ENCODE results near the gene COL15A1.
"Not testable (repeated sequence)": the region's sequence is repeated elsewhere in the genome, so short reads cannot be mapped to it uniquely, and the experiment has no call there.

The COL15A1 gene

DNA sequence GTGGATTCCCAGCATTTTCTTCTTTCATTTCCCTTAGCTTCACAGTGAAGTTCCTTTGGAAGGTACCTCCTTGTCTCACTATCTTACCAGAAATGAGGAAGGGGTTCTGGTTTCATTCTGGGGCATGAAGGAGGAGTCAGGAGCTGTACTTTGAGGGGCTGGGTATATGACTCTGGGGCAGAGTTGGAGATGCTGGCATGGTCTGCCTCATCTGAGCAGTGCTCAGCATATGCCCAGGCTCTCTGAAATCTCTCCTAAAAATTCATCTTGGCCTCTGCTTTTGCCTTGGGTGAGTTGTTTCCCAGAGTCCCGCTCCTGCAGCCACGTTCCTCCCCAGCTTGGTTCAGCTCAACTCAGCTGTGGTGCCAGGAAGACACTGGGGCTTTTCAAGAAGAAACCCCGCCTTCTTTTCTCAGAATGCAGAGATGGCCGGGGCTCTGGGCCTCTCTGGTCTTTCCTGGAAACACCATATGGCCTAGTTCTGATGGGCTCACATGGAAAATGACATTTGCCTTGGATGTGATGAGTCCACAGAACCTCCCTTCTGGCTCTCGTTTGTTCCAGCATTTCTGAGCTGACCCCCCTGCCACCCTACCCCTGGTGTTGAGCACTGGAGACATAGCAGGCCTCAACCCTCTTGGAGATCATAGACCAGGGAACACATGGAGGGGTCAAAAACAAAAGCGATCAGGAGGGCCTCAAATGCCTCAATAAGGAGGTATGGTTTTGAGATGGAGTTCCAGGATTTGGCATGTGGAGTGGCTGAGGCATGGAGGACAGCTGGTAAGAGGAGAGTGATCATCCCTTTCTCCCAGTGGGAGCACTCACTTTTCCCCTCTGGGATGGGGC lies 149.2 kb downstream of the COL15A1 start:
- no peak for DNase-seq

DNA sequence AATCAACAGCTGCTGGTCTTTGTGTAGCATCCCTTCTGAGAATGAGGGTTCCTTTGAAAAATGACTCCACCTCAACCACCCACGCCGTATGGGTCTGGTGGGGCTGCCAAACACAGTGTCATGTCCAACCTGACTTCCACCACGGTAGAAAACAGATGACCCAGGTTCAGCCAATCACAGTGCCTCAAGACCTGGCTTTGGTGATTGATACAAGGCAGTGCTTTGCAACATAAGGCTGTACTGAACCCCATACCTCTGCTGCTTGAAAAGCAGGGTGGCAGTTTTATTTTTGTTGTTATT lies 149.7 kb downstream of the COL15A1 start:
- DNase-seq, result no peak

DNA sequence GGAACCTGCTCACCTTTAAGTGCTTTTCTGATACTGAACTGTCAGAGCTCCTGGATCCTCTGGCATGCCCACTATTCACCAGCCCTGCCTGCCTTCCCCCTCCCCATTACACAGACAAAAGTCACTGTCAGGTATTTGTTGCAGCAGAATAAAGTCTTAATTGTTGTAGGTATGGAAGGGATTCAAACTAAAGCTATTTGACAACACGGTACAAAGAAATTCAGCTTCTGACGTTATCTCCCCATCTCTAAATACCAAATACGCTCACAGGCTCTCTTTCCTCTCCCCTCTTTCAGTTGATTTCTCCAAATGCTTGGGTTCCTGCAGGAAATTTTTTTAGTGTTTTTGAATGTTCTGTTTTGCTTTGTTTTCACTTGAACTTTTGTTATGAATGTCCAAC lies 151.9 kb downstream of the COL15A1 start:
- no peak for DNase-seq

DNA sequence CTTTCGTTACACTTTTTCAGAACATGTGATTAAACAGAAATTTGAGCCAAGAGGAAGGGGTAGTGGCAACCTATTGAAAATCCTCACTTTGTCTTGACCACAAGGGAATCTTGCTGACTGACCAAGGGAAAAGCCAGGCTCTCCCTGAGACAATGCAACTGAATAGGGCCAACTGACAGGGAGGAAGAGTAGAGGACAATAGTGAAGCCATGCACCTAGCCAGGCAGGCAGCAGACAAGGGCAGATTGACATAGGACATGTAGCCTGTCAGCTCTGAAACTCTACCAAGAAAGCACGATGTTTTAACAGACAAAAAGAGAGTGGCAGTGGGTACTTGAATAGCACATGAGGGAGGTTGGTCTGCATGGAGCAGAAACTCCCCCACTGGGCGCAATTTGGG lies 152.7 kb downstream of the COL15A1 start:
- DNase-seq, result no peak

DNA sequence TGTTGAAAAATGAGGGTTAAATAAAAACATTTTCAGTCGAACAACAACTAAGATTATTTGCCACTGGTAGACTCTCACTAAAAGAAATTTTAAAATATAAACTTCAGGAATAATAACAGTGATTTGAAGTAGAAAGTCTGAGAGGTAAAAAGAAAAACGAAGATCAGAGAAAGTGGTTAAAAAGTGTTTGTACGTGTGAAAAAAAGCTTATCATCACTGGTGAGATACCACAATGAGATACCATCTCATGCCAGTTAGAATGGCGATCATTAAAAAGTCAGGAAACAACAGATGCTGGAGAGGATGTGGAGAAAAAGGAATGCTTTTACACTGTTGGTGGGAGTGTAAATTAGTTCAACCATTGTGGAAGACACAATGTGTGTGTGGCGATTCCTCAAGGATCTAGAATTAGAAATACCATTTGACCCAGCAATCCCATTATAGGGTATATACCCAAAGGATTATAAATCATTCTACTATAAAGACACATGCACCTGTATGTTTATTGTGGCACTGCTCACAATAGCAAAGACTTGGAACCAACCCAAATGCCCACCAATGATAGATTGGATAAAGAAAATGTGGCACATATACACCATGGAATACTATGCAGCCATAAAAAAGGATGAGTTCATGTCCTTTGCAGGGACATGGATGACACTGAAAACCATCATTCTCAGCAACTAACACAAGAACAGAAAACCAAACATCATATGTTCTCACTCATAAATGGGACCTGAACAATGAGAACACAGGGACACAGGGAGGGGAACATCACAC lies 156.3 kb downstream of the COL15A1 start:
- not testable (repeated sequence) for DNase-seq

DNA sequence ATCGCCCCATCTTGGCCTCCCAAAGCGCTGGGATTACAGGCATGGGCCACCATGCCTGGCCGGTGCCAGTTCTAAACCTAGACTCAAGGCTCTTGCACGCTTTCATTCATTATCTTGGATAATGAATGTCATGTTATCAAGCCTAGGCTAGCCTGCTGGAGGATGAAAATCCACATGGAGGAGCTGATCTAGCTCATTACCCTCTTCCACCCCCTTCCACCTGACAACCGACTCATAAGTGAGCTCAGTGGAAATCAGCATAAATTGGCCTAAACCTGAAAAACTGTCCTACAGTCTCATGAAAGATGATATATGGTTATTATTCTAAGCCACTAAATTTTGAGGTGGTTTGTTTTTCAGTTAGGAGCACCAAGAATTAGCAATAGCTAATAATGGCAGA lies 157.6 kb downstream of the COL15A1 start:
- DNase-seq, result no peak

DNA sequence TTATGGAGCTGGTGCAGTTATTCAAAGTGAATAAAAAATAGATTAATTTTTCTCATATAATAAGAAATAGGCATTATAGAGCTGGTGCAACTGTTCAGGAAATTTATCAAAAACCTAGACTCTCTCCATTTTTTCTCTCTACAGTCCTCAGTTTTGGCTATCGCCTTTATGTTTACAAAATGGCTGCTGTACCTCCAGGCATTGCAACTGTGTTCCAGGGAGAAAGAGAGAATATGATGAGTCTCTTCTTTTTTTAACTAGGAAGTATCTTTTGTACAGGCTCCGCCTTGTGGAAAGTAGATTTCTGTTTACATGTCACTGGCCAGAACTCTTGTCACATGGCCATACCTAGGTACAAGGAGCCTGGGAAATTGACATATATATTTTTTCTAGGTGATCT lies 158.1 kb downstream of the COL15A1 start:
- DNase-seq, result no peak

DNA sequence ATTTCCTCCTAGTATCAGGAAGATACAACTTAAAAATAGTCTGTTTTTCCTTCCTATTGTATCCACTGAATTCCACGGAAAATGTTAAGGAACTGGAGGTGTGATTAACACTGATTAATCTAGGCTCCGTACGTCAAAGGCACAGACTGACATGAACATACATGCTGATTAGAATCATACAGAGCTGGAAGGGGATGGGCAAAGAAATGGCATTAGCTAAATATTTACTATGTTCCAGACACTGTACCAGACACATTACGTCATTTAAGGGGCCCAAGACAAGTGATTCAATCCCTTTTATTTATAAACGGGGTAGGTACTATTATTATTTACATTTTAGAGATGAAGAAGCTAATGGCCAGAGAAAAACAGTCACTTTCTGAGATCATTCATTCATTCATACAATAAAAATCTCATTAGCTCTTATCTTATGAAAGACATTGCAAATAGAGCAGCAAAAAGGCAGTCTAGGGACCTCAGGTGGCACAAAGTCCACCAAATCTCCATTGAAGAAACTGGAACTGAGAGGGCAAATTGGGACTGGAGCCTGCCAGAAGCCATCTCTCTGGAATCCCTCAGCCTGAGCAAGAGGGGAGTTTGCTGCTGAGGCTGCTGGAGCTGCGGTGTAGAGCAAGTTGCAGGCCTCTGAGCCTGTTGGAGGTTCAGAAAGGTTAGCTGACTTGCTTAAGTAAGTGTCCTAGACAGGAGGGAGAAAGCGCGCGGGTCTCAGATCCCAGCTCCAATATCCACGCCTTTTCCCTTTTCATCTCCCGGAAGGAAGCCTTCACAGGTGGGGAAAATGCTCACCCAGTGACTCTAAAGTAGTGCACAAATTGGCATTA lies 159.6 kb downstream of the COL15A1 start:
- no peak for DNase-seq

DNA sequence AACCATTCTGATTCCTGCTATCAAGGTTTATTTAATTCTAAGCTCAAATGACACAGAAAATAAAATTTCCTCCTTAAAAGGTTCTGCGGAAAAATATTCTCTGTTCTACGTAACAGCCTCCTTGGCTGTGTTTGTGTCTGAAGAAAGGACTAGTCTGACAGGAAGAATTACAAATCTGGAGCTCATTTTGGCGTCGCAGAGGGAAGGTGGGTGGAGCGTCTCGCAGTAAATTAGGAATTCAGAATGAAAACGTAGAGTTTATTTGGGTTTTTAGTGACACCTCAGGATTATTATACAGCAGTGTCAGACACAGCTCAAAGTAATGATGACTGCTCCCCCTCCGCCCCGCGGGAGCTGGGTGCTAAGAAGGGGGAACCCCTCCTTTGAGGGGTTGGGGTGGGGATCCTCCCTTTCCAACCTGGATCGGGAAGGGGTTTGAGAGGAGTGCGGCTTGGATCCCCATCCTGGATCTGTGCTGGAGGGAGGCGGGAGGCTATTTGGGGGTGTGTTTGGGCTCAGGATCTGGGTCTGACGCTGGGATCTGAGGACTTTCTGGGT lies 160.3 kb downstream of the COL15A1 start:
- DNase-seq, result no peak

DNA sequence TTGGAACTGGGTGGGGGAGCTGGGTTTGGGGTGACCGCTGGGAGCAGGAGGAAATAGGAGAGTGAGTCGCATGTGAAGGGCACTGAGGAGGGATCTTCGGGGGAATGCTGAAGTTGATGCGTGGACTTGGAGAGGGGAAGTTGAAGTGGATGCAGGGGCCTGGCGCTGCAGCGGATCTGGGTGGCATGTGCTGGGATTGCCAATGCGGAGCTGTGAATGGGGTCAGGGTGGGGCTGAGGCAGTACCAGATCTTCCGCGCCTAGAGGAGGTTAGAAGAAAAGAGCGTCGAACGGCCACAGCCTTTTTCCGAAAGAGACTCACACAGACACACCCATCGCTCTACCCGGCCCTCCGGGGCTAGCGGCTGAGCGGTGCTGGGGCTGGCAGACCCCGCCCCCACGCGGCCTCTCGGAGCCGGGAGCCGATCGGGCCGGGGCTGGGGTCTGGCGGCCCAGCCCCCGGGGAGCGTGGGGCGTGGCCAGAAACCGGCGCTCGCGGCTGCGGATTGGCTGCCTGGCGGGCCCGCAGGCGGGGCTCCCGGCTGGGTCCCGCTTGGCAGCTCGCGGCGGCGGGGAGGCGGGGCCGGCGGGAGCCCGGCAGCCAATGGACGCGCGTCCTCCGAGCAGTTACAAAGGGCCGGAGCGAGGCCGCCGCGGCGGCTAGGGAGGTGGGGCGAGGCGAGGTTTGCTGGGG lies 160.9 kb downstream of the COL15A1 start, which contains the start of gene TGFBR1:
TSS of gene TGFBR1 (plus strand) at position 655 of the 693 bp plus-strand sequence. CDS start 93 bp downstream, outside the sequence.
- DNase-seq, result no peak

DNA sequence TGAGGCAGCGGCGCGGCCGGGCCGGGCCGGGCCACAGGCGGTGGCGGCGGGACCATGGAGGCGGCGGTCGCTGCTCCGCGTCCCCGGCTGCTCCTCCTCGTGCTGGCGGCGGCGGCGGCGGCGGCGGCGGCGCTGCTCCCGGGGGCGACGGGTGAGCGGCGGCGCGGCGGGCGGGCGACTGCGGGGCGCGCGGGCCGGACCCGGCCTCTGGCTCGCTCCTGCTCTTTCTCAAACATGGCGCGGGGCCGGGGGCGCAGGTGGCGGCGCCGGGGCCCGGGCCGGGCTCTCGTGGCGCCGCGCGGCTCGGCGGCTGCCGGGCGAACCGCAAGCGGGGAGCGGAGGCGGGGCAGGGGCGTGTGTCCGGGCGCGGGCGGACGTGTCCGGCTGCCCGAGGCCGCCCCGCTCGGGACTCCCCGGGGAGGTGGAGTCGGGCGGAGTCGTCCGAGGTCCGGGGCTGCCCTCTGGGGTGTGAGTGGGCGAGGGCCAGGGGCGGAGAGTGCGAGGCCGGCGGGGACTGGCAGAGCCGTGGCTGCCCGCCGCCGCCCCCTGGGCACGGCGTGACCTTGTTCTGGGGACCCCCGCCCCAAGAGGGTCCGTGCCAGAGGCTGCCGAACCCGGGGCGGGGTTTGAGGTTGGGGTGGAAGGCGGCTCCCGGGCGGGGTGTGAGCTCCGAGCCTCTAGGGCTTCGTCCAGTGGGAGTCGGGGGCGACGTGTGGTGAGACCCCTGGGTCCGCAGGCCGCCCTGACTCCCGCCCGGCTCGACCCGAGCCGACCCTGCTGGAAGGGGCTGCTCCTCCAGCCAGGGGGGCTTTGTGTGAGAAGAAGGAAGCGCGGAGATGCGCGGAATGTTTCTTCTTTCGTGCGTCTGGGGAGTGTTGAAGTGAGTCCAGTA lies 161.7 kb downstream of the COL15A1 start:
- no peak for DNase-seq

DNA sequence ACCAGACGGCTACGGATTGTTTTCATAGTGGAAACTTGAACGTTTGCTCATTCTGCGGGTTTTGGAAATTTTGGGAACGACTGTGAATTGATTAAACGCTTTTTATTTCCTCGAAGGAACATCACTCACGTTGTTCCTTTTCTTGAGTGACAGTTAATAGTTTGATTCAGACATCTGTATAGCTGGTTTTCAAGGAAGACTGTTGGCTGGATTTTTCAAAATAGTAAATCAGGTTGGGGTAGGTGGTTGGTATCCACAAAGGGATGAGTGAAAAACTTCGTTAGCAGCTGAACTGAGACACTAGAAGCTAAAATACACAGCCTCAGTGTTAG lies 162.3 kb downstream of the COL15A1 start:
- no peak for DNase-seq

DNA sequence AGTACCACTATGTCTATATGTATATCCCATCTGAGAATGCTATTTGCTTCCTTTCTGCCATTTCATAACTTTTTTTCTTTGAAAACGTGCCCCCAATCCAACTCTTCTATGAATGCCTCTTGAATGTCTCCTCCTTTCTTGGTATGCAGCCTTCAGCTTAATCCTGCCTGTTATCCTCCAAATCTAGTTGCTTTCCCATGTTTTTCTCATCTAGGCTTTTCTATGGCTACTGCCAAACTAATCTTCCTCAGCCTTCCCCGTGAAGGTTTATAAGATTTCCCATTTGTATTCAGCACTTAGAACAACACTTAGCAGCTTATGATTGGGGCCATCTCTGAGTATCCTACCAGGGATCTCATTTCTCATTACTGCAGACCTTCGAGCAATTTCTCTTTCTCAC lies 163.7 kb downstream of the COL15A1 start:
- no peak for DNase-seq

DNA sequence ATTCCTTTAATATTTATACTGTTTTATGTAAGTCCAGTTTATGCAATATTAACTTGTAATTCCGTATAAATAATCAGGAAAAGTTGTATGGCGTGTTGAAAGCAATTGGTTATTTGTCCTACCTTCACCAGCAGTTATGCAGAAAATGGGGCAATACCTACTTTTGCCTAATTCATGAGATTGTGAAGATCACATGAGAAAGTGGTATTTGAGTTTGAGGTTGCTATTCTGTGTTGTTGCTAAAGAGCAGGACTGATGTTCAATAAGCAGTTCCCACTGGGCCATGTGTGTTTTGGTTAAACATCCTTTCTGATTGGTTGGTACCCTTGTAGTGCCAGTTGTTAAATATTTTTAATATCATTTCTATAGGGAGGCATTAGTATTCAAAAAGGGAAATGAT lies 164.4 kb downstream of the COL15A1 start:
- DNase-seq, result no peak

DNA sequence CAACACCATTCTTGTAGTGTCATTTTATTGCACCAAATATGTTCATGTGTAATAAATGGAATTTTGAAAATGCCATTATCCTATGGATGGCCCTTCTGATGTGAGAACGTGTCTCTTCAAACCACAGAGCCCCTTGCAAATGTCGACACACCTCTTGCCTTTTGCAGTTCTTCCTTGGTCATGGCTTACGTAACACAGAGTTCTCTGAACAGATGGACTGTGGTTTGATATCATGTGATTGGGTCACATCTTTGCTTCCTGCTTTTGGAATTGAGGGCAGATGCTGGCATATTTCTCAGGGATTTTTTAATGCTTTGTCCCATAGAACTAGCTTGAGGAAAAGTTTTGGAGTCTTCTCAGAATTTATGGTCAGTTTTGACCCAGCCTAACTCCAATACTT lies 165.8 kb downstream of the COL15A1 start:
- no peak for DNase-seq

DNA sequence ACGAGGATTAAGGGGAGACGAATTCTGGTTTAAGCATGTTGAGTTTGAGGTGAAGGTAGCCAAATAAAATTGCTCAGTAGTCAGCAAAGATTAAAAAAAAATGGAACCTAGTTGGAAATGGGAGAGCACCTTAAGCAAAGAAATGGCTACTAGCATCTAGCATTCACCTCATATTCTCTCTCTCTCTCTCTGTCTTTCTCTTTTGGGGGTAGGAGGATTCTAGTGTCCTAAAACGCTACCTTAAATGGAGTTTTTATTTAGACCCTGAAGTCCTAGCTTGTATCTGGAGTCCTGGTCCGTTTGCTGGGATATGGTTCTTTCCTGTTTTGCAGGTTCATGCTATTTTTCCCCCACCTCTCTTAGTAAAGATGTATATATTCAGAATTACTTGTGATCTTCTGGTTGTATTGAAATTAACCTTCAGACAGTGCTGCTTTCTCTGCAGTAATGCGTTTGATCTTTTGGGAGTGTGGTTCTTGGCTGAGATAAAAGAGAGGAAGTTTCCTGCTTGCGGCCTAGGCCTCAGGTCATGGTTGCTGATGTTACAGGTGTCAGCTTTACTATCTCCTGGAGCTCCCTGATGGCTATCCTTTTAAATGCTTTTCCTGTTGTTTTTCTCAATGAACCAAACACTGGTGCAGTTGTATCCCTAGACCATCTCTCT lies 169.2 kb downstream of the COL15A1 start:
- no peak for DNase-seq

DNA sequence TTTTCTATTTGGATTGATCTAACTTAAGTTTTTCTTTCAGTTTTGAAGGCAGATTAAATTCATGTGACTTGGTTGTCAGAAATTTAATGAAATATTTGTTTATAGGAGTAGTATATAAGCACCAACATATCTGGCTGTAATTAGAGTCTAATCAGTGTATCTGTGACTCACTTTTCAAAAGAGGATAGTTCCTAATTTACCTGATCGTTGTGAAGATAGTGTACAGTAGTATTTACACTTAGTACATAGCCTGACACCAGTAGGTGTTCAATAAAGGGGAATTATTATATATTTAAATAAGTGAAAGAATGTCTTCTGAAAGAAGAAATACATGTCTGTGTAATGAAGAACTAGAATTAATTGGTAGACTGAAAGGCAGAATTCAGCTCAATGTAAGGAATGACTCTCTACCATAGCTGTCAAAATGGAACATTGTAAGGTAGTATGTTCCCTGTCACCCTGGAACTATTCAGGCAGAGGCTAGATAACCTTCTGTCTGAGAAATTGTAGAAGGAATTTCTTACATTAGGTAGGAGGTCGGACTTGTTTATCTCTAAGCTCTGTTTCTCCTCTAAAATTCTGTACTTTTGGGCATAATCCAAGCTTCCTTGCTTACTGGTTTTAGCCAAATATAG lies 169.8 kb downstream of the COL15A1 start:
- no peak for DNase-seq

DNA sequence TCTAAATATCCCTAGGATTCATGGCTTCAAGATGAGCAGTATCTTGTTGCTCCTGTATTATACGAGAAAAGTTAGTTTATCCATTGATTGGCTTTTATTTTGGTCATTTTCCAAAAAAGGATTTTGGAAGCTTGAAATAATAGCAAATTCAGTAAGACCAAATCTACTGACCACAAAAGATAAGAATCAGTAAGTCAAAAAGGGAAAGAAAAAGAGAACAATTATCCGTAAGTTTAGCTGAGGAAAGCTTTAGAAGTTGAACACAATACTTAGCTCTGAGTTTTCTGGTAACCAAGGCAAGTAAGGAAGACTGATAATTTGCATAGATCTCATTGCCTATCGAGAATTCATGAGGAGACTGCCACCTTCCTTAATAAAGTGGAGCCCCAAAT lies 170.3 kb downstream of the COL15A1 start:
- DNase-seq, result no peak

DNA sequence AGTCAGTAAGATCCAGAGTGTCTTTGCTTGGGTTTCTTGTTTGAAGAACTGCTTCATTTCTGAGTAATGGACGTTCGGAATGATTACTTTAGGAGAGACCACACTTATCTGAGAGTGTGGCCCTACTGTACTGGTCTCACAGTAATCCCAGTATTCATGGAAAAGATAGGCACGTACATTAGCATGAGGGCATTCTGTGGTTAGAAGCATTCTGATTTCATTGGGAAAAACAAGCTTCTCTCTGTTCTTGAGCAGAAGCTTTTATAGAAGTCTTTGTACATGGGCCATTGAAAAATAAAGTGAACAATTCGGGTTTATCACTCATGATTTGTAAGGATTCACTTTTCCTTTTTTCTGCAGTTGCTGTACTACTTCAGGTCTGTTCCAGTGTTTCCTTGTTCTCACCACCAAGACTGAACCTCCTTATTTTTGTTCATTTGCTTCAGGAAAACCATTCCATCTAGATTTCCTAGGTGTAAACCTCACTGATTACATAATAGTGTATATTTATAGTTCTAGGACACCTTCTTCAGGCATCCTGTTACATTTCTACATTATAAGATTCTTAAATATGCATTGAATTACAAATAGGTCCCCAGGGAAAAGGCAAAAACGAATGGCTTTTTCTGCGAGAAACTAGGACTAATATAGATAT lies 171.3 kb downstream of the COL15A1 start:
- no peak for DNase-seq

DNA sequence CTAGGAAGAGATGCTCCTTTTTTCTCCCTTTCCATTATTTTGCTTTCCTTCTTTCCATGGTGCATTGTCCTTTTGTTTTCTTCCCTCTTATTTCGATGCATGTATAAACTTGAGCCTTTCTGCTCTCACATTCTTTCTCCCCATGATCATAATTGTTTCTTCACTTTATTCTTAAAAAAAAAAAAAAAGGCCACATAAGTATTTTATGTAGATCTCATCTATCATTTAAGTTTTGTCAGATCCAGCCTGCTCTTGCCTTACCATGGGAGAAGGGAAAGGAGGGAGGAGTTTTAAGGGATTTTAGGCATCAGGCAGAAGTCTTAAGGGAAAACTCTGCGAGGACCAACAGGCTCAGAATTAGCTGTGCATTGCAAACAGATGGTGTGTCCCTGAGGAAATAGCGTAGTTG lies 172.3 kb downstream of the COL15A1 start:
- DNase-seq, result no peak
